ENCODE results near the gene MMS22L. TPM values are rescaled to one million over a fixed set of nuclear protein-coding genes. Genes with fewer than 3 reads are reported as not detected.

Gene MMS22L
- total and polyA plus RNA-seq, 10 of the 15 experiments (the other 5 are each of a cell fraction or from before 2014, with no cell fraction given) = 5.0 to 33.9 (median 18.7) TPM

- no peak for FAIRE-seq
- 33% methylated on average over 2 of the region's 2 CpGs for WGBS (ENCODE audit: insufficient coverage, insufficient replicate concordance, low lambda C conversion rate, missing lambda C conversion rate)
- CTCF ChIA-PET = no interaction called here
- no peak overlapping the region for H2AFZ ChIP-seq (ENCODE audit: control insufficient read depth, low read depth, low read length)
- in situ Hi-C loops (cut with MboI) = no loop called here
- POLR2A ChIA-PET = no interaction called here
- SMC1A ChIA-PET (ENCODE audit: uncharacterized antibody, unreplicated experiment) = interaction anchor here (1.0 kb wide), 1 partner anchor 10 kb away, joined by 3 read pairs; no protein-coding TSS in a partner anchor
- no peak overlapping the region for H3K4me3 ChIP-seq
- H3K27ac ChIP-seq (ENCODE audit: control insufficient read depth, insufficient read depth) = no peak overlapping the region
- TF ChIP-seq PBX3 (IDR thresholded peaks at IDR 0.05; ENCODE audit: insufficient replicate concordance, low read depth, low read length) (no peak), TARDBP (IDR thresholded peaks at IDR 0.05; ENCODE audit: borderline replicate concordance) (no peak)
- no peak overlapping the region for H3K4me2 ChIP-seq (ENCODE audit: control insufficient read depth, insufficient read depth)
- no TSS peak for BruUV-seq (replicated peaks)
- no peaks in the 10 kb centered on the region for H3K4me1 ChIP-seq (ENCODE audit: control insufficient read depth, insufficient read depth, low read length)
- no peak for ATAC-seq
- no peaks in the 10 kb centered on the region for H4K20me1 ChIP-seq (ENCODE audit: control insufficient read depth, insufficient read depth)
- no peaks in the 10 kb centered on the region for H3K9me3 ChIP-seq (replicated peaks; ENCODE audit: control insufficient read depth, insufficient read depth, low read length)
- H3K36me3 ChIP-seq (ENCODE audit: control insufficient read depth in 2 of 2, insufficient read depth in 2 of 2, low read length in 1 of 2) = no peaks in the 10 kb centered on the region
- intact Hi-C loops (cut with micrococcal nuclease; ENCODE audit: unreplicated experiment) = no loop called here
- DNase-seq (ENCODE audit: low read depth, low spot score) = no peak
- no peaks in the 10 kb centered on the region for H3K79me2 ChIP-seq (ENCODE audit: control insufficient read depth, insufficient read depth, low read length)
- H3K9ac ChIP-seq (ENCODE audit: control insufficient read depth, insufficient read depth, low read length) = no peak overlapping the region
- no peaks in the 10 kb centered on the region for H3K27me3 ChIP-seq (replicated peaks in 1 of 2; ENCODE audit: control insufficient read depth in 2 of 2, insufficient read depth in 2 of 2, low read length in 1 of 2)
- RAD21 ChIA-PET (ENCODE audit: unreplicated experiment) = no interaction called here
These were observed 153.9 kb downstream of the MMS22L start for GRCh38 chr6:97129106-97129505.

GRCh38 chr6:97128507-97128906 is 154.5 kb downstream of the MMS22L start:
- no TSS peak for BruUV-seq (replicated peaks)
- Histone ChIP-seq H3K4me1 (ENCODE audit: control insufficient read depth, insufficient read depth, low read length) (no peaks in the 10 kb centered on the region), H3K4me2 (ENCODE audit: control insufficient read depth, insufficient read depth) (no peak overlapping the region), H3K4me3 (no peak overlapping the region), H3K9me3 (replicated peaks; ENCODE audit: control insufficient read depth, insufficient read depth, low read length) (no peaks in the 10 kb centered on the region), H4K20me1 (ENCODE audit: control insufficient read depth, insufficient read depth) (no peaks in the 10 kb centered on the region), H3K27ac (ENCODE audit: control insufficient read depth, insufficient read depth) (no peak overlapping the region), H3K9ac (ENCODE audit: control insufficient read depth, insufficient read depth, low read length) (no peak overlapping the region), H3K36me3 (ENCODE audit: control insufficient read depth in 2 of 2, insufficient read depth in 2 of 2, low read length in 1 of 2) (no peaks in the 10 kb centered on the region), H3K27me3 (replicated peaks in 1 of 2; ENCODE audit: control insufficient read depth in 2 of 2, insufficient read depth in 2 of 2, low read length in 1 of 2) (no peaks in the 10 kb centered on the region), H2AFZ (ENCODE audit: control insufficient read depth, low read depth, low read length) (no peak overlapping the region), H3K79me2 (ENCODE audit: control insufficient read depth, insufficient read depth, low read length) (no peaks in the 10 kb centered on the region)
- ChIA-PET POLR2A (no interaction called here), RAD21 (ENCODE audit: unreplicated experiment) (no interaction called here), CTCF (no interaction called here), SMC1A (ENCODE audit: uncharacterized antibody, unreplicated experiment) (interaction anchor here (1.0 kb wide), 1 partner anchor 11 kb away, joined by 3 read pairs; no protein-coding TSS in a partner anchor)
- no peak for FAIRE-seq
- DNase-seq (ENCODE audit: low read depth, low spot score) = no peak
- no peak for ATAC-seq
- in situ Hi-C loops (cut with MboI) (no loop called here), intact Hi-C loops (cut with micrococcal nuclease; ENCODE audit: unreplicated experiment) (no loop called here)
- TF ChIP-seq POLR2A (IDR thresholded peaks at IDR 0.05; ENCODE audit: low read depth, low read length) (no peak), MEF2A (IDR thresholded peaks at IDR 0.05; ENCODE audit: insufficient read depth, low read depth, low read length) (no peak), EED (IDR thresholded peaks at IDR 0.05; ENCODE audit: low read depth) (no peak), RCOR1 (conservative IDR thresholded peaks at IDR 0.05; ENCODE audit: low read depth, low read length) (no peak), CBX5 (IDR thresholded peaks at IDR 0.05; ENCODE audit: low read depth) (no peak), RFX5 (IDR thresholded peaks at IDR 0.05; ENCODE audit: low read depth, low read length) (no peak), ZNF217 (IDR thresholded peaks at IDR 0.05) (no peak), IRF3 (IDR thresholded peaks at IDR 0.05) (no peak)
- WGBS (ENCODE audit: insufficient coverage, insufficient replicate concordance, low lambda C conversion rate, missing lambda C conversion rate) = 43% methylated on average over 4 of the region's 4 CpGs
